Germinal center (tissue), 1 donor: ENCODE results near the gene TCF19.

ENCODE experiments used
- DNase-seq: peaks from one replicate; pipeline ENCODE4 v3.0.0; 2012; ENCODE audit warnings: mixed read lengths, low spot score

Gene TCF19

DNA sequence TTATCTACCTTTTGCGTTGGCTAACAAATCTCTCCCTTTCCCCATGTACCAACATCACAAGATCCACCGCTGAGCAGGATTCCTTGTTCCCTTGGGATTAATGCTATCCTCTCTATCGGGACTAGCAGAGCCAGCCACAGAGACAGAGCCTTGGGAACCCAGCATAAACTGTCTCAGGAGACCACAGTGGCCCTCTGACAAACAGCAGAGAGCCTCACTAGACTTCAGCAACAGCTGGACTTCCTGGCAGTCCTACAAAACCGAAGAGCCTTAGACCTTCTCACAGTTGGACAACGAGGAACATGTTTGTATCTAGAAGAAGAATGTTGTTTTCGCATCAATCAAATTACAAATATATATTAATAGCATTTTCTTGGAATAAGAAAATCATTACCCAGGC, 51.7 kb downstream of the TCF19 start:
- DNase-seq = no peak

DNA sequence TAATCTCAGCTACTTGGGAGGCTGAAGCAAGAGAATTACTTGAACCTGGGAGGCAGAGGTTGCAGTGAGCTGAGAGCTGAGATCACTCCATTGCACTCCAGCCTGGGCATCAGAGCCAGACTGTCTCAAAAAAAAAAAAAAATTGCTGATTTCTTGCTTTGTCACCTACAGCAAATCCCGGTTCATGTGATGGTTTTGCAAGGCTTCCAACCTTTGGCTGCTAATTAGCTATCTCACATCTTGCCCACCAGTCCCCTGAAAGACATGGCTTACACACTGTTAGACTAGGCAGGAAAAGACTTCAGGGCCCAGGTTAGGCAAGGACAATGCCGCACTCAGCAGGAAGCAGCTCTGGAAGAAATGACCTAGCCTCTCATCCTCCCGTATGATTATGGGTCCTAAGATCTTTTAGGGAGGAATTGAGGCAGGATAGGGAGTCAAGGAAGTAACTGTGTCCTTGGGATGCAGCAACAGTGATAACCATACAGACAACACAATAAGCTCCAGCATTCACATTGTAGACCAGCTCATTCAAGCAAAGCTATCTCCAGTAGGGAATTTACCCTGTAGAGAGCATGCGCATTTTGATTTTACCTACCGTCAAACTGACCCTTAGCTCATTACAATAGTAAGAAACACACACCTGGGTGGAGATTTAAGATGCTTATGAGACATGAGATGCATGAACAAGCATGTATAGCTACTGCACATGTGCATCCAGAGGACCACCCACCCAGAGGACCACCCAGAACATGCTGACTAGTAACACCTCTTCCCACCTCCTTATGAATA, 52.5 kb downstream of the TCF19 start:
- DNase-seq = no peak
